NK-92 (cell line): ENCODE data around the gene VWA5A.

Experiments
- DNase-seq: peaks from one replicate; lab custom pipeline; 2025; ENCODE audit not compliant: unreplicated experiment; lab: John Stamatoyannopoulos, UW

The VWA5A gene

GRCh38 chr11:124114942-124115781, at the start of gene VWA5A:
VWA5A (plus strand) TSS chr11:124115450; CDS start chr11:124117512, 2,062 bp downstream.
- no peak for DNase-seq

- DNase-seq, result no peak
Observed at GRCh38 chr11:124068601-124069110, 46.6 kb upstream of the VWA5A start.

- no peak for DNase-seq
Observed at GRCh38 chr11:124069429-124070401, 45.5 kb upstream of the VWA5A start.

- DNase-seq, result no peak
Observed at GRCh38 chr11:124070915-124071622, 44.2 kb upstream of the VWA5A start.

- no peak for DNase-seq
Observed at GRCh38 chr11:124071623-124071948, 43.7 kb upstream of the VWA5A start.

- DNase-seq, result no peak
Observed at GRCh38 chr11:124072147-124072546, 43.1 kb upstream of the VWA5A start.

- DNase-seq, result no peak
Observed at GRCh38 chr11:124074554-124074953, 40.7 kb upstream of the VWA5A start.

- no peak for DNase-seq
Observed at GRCh38 chr11:124075492-124075840, 39.8 kb upstream of the VWA5A start.

GRCh38 chr11:124075841-124076651, 39.2 kb upstream of the VWA5A start:
- no peak for DNase-seq

- DNase-seq, result no peak
Observed at GRCh38 chr11:124077266-124077665, 38.0 kb upstream of the VWA5A start.

GRCh38 chr11:124078591-124078990, 36.7 kb upstream of the VWA5A start:
- DNase-seq, result no peak

- DNase-seq, result no peak
Observed at GRCh38 chr11:124079631-124080326, 35.5 kb upstream of the VWA5A start.

GRCh38 chr11:124080327-124081001, 34.8 kb upstream of the VWA5A start:
- no peak for DNase-seq

- DNase-seq, result no peak
Observed at GRCh38 chr11:124081483-124081882, 33.8 kb upstream of the VWA5A start.

- DNase-seq, result no peak
Observed at GRCh38 chr11:124082371-124082770, 32.9 kb upstream of the VWA5A start.

- DNase-seq, result no peak
Observed at GRCh38 chr11:124085583-124085982, 29.7 kb upstream of the VWA5A start.

- DNase-seq, result no peak
Observed at GRCh38 chr11:124085997-124086846, 29.0 kb upstream of the VWA5A start.

GRCh38 chr11:124090996-124091395, 24.3 kb upstream of the VWA5A start:
- no peak for DNase-seq
